ENCODE measurements around the gene CAMKK2. TPM values are rescaled to one million over a fixed set of nuclear protein-coding genes. Genes with fewer than 3 reads are reported as not detected.
"Not testable (repeated sequence)": the region's sequence is repeated elsewhere in the genome, so short reads cannot be mapped to it uniquely, and the experiment has no call there.

CAMKK2 gene
- total RNA-seq, 1 donor from 2014 or later: 17.8 TPM

- intact Hi-C loops (cut with DNase I): not testable (repeated sequence)
Measured at GRCh38 chr12:121282910-121283309, 13.6 kb downstream of the CAMKK2 start.

GRCh38 chr12:121282072-121282742 lies 14.3 kb downstream of the CAMKK2 start:
- intact Hi-C loops (cut with DNase I): no loop called here
- no peak for DNase-seq (ENCODE audit: low spot score)

More at GRCh38 chr12:121282910-121283309, 13.6 kb downstream of the CAMKK2 start:
- not testable (repeated sequence) for DNase-seq (ENCODE audit: low spot score)

- DNase-seq (ENCODE audit: low spot score); intact Hi-C loops (cut with DNase I): not testable (repeated sequence)
Measured at GRCh38 chr12:121281116-121281515, 15.4 kb downstream of the CAMKK2 start.

GRCh38 chr12:121280531-121280930 lies 16.0 kb downstream of the CAMKK2 start:
- intact Hi-C loops (cut with DNase I); DNase-seq (ENCODE audit: low spot score): not testable (repeated sequence)

- intact Hi-C loops (cut with DNase I): no loop called here
- no peak for DNase-seq (ENCODE audit: low spot score)
Measured at GRCh38 chr12:121279507-121279915, 17.0 kb downstream of the CAMKK2 start.

- DNase-seq (ENCODE audit: low spot score): no peak
- intact Hi-C loops (cut with DNase I): no loop called here
Measured at GRCh38 chr12:121279071-121279375, 17.5 kb downstream of the CAMKK2 start.

- intact Hi-C loops (cut with DNase I): no loop called here
- no peak for DNase-seq (ENCODE audit: low spot score)
Measured at GRCh38 chr12:121278169-121279070, 18.1 kb downstream of the CAMKK2 start.

- DNase-seq (ENCODE audit: low spot score): no peak
Measured at GRCh38 chr12:121277374-121277759, 19.1 kb downstream of the CAMKK2 start.

GRCh38 chr12:121274036-121274763 lies 22.3 kb downstream of the CAMKK2 start:
- no peak for DNase-seq (ENCODE audit: low spot score)
- intact Hi-C loops (cut with DNase I): no loop called here

More at GRCh38 chr12:121277374-121277759, 19.1 kb downstream of the CAMKK2 start:
- intact Hi-C loops (cut with DNase I): no loop called here

GRCh38 chr12:121273364-121273896 lies 23.1 kb downstream of the CAMKK2 start:
- intact Hi-C loops (cut with DNase I): no loop called here
- DNase-seq (ENCODE audit: low spot score): no peak

GRCh38 chr12:121267822-121268221 lies 28.7 kb downstream of the CAMKK2 start:
- no peak for DNase-seq (ENCODE audit: low spot score)
- intact Hi-C loops (cut with DNase I): no loop called here

GRCh38 chr12:121264951-121265515 lies 31.5 kb downstream of the CAMKK2 start:
- intact Hi-C loops (cut with DNase I): no loop called here
- no peak for DNase-seq (ENCODE audit: low spot score)

GRCh38 chr12:121264135-121264534 lies 32.4 kb downstream of the CAMKK2 start:
- DNase-seq (ENCODE audit: low spot score): no peak
- intact Hi-C loops (cut with DNase I): no loop called here

GRCh38 chr12:121263206-121263935 lies 33.1 kb downstream of the CAMKK2 start:
- intact Hi-C loops (cut with DNase I): no loop called here
- DNase-seq (ENCODE audit: low spot score): no peak

- DNase-seq (ENCODE audit: low spot score): no peak
- intact Hi-C loops (cut with DNase I): no loop called here
Measured at GRCh38 chr12:121261398-121261797, 35.1 kb downstream of the CAMKK2 start.

- intact Hi-C loops (cut with DNase I): no loop called here
- no peak for DNase-seq (ENCODE audit: low spot score)
Measured at GRCh38 chr12:121260091-121260490, 36.4 kb downstream of the CAMKK2 start.

GRCh38 chr12:121259074-121259473 lies 37.4 kb downstream of the CAMKK2 start:
- intact Hi-C loops (cut with DNase I): no loop called here
- DNase-seq (ENCODE audit: low spot score): no peak

- intact Hi-C loops (cut with DNase I); DNase-seq (ENCODE audit: low spot score): not testable (repeated sequence)
Measured at GRCh38 chr12:121257704-121258449, 38.6 kb downstream of the CAMKK2 start.
